ENCODE results near the gene PPP1R3E.

DNA sequence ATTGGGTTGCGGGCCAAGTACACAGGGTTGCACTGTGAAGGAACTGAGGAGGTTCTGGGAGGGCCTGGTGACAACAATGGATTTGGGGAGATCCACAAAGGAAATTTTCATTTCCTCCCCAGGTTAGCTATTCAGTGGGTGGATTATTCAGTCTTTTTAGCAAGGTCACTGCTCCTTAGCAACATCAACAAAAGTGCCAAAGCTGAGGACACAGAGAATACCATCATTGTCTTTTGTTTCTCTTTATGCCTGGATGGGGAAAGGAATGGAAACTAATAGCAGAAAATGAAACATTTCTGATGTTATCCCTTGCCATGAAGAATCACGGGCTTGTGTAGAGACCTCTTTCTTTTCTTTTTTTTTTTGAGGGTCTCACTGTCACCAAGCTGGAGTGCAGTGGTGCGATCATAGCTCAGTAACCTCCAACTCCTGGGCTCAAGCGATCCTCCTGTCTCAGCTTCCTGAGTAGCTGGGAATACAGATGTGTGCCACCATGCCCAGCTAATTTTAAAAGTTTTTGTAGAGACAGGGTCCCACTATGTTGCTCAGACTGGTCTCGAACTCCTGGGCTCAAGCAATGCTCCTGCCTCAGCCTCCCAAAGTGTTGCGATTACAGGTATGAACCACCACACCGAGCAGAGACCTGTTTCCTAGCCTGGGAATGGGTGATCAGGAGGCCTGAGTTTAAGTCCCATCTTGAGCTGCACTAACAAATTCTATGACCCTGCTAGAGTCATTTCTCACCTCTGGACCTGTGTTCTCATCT lies 6.5 kb downstream of the PPP1R3E start:
- TF ChIP-seq, protein P1, sequence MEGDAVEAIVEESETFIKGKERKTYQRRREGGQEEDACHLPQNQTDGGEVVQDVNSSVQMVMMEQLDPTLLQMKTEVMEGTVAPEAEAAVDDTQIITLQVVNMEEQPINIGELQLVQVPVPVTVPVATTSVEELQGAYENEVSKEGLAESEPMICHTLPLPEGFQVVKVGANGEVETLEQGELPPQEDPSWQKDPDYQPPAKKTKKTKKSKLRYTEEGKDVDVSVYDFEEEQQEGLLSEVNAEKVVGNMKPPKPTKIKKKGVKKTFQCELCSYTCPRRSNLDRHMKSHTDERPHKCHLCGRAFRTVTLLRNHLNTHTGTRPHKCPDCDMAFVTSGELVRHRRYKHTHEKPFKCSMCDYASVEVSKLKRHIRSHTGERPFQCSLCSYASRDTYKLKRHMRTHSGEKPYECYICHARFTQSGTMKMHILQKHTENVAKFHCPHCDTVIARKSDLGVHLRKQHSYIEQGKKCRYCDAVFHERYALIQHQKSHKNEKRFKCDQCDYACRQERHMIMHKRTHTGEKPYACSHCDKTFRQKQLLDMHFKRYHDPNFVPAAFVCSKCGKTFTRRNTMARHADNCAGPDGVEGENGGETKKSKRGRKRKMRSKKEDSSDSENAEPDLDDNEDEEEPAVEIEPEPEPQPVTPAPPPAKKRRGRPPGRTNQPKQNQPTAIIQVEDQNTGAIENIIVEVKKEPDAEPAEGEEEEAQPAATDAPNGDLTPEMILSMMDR (IDR thresholded peaks at IDR 0.05) = no peak
- no peak for TF ChIP-seq POLR2A (IDR thresholded peaks at IDR 0.05)

Measured in right lobe of liver (tissue), 4 donors.